NT2/D1 (cell line): ENCODE measurements around the gene STH.

Source experiments
- SUZ12 ChIP-seq: IDR thresholded peaks from 2 replicates; pipeline ENCODE4 v1.6.1; 2011; ENCODE audit not compliant: insufficient read length, insufficient read depth; ENCODE audit errors: extremely low read depth
- ZNF274 ChIP-seq: IDR thresholded peaks from 2 replicates; pipeline ENCODE4 v1.6.1; 2011; ENCODE audit warnings: mild to moderate bottlenecking, low read depth, low read length

DNA sequence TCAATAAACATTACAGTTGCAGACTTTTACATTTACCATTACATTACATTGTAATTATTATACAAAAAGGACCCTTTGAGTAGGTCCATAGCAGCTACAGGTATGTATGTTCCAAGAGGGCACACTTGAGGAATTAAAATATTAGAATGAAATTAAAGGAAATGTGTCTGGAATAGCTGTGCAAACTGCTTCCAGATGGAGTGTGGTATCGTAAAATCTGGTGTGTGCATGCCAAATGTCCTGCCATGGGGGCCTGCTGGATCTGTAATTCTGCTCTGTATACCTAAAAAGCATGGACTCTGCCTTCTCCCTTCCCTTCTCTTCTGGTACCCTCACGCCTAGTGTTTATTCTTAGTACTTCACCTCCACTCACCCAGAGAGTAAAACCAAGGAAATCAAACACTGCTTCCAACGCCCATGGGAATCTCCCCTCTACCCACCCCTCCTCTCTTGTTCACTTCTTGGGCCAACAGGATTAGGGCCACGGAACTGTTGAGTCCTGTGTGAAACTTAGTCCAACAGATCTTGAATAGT is 38.7 kb downstream of the STH start:
- TF ChIP-seq ZNF274 (no peak), SUZ12 (no peak)
